MM.1S (cell line): ENCODE measurements around the gene CST4.

Source experiments
- EZH2 ChIP-seq: fragments of 300-600 bp; sonication (generic); optimal IDR thresholded peaks from 2 replicates; pipeline ENCODE3; 2017; ENCODE audit warnings: low read depth, mild to moderate bottlenecking, antibody characterized with exemption, low read length, mixed read lengths
- EZH2phosphoT487 ChIP-seq: fragments of 300-600 bp; sonication (generic); IDR thresholded peaks from 2 replicates; pipeline ENCODE4 v1.6.1; 2018; ENCODE audit warnings: antibody characterized with exemption, low read length
- TF ChIP-seq, protein P1 (sequence below): fragments of 300-600 bp; sonication (generic); IDR thresholded peaks from 2 replicates; pipeline ENCODE4 v1.5.1; 2016; ENCODE audit warnings: antibody characterized with exemption, low read length, mixed read lengths

DNA sequence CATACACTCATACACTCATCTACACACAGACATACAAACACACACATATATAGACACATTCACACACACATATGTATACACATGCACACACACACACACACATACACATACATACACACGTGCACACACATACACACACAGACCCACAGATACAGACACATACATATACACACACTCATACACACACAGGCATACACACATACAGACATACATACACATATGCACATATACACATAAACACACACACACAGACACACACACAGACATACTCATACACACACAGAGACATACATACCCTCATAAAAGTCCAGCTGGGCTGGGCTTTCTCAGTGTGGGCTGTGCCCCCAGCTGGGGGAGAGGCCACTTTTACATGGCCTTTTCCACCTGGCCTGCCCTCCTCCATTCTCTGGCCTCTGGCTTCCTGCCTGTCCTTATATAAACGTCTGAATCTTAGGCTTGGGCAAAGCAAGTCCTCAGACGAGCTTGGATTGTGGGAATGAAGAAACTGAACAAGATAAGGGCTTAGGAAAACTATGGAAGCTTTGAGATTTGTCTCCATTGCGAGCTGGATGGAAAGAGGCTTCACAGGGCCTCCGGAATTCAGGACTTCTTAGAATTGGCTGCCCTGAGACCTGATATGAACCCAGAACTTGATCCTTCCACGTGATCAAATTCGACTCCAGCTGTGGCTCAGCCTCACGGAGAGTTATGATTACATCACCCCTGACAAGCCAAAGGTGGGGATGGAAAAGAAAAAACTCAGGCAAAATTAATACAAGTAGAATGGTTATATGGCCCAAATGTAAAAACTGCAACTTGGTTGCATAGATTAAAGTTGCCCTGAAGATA lies 28.6 kb downstream of the CST4 start:
- TF ChIP-seq, protein P1, sequence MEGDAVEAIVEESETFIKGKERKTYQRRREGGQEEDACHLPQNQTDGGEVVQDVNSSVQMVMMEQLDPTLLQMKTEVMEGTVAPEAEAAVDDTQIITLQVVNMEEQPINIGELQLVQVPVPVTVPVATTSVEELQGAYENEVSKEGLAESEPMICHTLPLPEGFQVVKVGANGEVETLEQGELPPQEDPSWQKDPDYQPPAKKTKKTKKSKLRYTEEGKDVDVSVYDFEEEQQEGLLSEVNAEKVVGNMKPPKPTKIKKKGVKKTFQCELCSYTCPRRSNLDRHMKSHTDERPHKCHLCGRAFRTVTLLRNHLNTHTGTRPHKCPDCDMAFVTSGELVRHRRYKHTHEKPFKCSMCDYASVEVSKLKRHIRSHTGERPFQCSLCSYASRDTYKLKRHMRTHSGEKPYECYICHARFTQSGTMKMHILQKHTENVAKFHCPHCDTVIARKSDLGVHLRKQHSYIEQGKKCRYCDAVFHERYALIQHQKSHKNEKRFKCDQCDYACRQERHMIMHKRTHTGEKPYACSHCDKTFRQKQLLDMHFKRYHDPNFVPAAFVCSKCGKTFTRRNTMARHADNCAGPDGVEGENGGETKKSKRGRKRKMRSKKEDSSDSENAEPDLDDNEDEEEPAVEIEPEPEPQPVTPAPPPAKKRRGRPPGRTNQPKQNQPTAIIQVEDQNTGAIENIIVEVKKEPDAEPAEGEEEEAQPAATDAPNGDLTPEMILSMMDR = no peak
- TF ChIP-seq EZH2 = no peak
- no peak for TF ChIP-seq EZH2phosphoT487
